Stromal cell of bone marrow (primary cell): ENCODE data around the gene SIGLEC12.
"Not testable (repeated sequence)": the region's sequence is repeated elsewhere in the genome, so short reads cannot be mapped to it uniquely, and the experiment has no call there.

ENCODE experiments used
- DNase-seq: peaks from one replicate; pipeline ENCODE4 v3.0.0-alpha.2; 2012; ENCODE audit warnings: low read depth

Gene SIGLEC12

GRCh38 chr19:51480590-51480989 lies 21.0 kb downstream of the SIGLEC12 start:
- no peak for DNase-seq

- no peak for DNase-seq
These were observed 21.9 kb downstream of the SIGLEC12 start for GRCh38 chr19:51479531-51480331.

- DNase-seq, result no peak
These were observed 23.0 kb downstream of the SIGLEC12 start, which contains the start of gene CEACAM18 for GRCh38 chr19:51478381-51479234. CEACAM18 (plus strand) TSS chr19:51478539.

- no peak for DNase-seq
These were observed 24.3 kb downstream of the SIGLEC12 start for GRCh38 chr19:51477344-51477743.

- no peak for DNase-seq
These were observed 25.4 kb downstream of the SIGLEC12 start for GRCh38 chr19:51476164-51476563.

- DNase-seq, result peak; percentile 52
These were observed 28.4 kb downstream of the SIGLEC12 start for GRCh38 chr19:51473009-51473707.

GRCh38 chr19:51472607-51473006 lies 29.0 kb downstream of the SIGLEC12 start:
- no peak for DNase-seq

- DNase-seq, result no peak
These were observed 30.1 kb downstream of the SIGLEC12 start for GRCh38 chr19:51471527-51471926.

GRCh38 chr19:51470966-51471365 lies 30.6 kb downstream of the SIGLEC12 start:
- no peak for DNase-seq

- DNase-seq, result no peak
These were observed 32.0 kb downstream of the SIGLEC12 start for GRCh38 chr19:51469629-51470028.

GRCh38 chr19:51469162-51469561 lies 32.4 kb downstream of the SIGLEC12 start:
- no peak for DNase-seq

GRCh38 chr19:51468545-51468920 lies 33.1 kb downstream of the SIGLEC12 start:
- no peak for DNase-seq

GRCh38 chr19:51467864-51468544 lies 33.6 kb downstream of the SIGLEC12 start:
- no peak for DNase-seq

GRCh38 chr19:51466723-51467122 lies 34.9 kb downstream of the SIGLEC12 start:
- no peak for DNase-seq

GRCh38 chr19:51463976-51464581 lies 37.5 kb downstream of the SIGLEC12 start:
- DNase-seq, result not testable (repeated sequence)

- DNase-seq, result no peak
These were observed 38.9 kb downstream of the SIGLEC12 start for GRCh38 chr19:51462681-51463080.

GRCh38 chr19:51462276-51462675 lies 39.3 kb downstream of the SIGLEC12 start:
- no peak for DNase-seq

GRCh38 chr19:51461723-51462161 lies 39.9 kb downstream of the SIGLEC12 start:
- no peak for DNase-seq

- DNase-seq, result no peak
These were observed 41.2 kb downstream of the SIGLEC12 start for GRCh38 chr19:51460164-51460992.

- DNase-seq, result no peak
These were observed 42.6 kb downstream of the SIGLEC12 start for GRCh38 chr19:51458899-51459505.
